GM12875 (cell line): ENCODE data around the gene SERPINB8.

Experiments used
- H3K4me3 ChIP-seq: one replicate; pipeline ENCODE4 v1.5.1; 2011; ENCODE audit warnings: low read depth, low read length, control low read depth
- TF ChIP-seq, protein P1 (sequence below): IDR thresholded peaks from 2 replicates; pipeline ENCODE4 v1.5.1; 2011; ENCODE audit warnings: low read depth, mild to moderate bottlenecking, control low read depth, inconsistent platforms, low read length, moderate library complexity, borderline replicate concordance; ENCODE audit not compliant: insufficient read depth

SERPINB8 gene

DNA sequence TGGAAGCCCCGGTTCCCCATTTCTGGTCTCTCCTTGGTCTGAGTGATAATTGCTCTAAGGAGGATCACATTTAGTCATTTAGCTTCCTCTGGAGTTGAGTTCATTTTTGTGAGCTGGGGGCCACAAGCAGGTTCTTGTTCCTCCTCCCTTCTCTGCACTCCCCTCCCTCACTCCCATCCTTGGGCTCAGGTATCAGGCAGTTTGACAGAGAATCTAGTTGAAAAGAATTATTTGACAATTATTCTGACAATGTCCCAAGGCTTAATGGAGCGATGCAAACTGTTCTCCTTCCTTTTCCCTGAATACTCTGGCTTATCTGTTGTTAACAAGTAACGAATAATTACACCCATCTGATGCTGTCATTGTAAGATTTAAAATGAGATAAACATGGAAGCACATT, 61.5 kb downstream of the SERPINB8 start:
- no peak overlapping the region for H3K4me3 ChIP-seq
- TF ChIP-seq, protein P1, sequence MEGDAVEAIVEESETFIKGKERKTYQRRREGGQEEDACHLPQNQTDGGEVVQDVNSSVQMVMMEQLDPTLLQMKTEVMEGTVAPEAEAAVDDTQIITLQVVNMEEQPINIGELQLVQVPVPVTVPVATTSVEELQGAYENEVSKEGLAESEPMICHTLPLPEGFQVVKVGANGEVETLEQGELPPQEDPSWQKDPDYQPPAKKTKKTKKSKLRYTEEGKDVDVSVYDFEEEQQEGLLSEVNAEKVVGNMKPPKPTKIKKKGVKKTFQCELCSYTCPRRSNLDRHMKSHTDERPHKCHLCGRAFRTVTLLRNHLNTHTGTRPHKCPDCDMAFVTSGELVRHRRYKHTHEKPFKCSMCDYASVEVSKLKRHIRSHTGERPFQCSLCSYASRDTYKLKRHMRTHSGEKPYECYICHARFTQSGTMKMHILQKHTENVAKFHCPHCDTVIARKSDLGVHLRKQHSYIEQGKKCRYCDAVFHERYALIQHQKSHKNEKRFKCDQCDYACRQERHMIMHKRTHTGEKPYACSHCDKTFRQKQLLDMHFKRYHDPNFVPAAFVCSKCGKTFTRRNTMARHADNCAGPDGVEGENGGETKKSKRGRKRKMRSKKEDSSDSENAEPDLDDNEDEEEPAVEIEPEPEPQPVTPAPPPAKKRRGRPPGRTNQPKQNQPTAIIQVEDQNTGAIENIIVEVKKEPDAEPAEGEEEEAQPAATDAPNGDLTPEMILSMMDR: no peak

GRCh38 chr18:64032312-64032711, 62.4 kb downstream of the SERPINB8 start:
- TF ChIP-seq, protein P1: no peak

DNA sequence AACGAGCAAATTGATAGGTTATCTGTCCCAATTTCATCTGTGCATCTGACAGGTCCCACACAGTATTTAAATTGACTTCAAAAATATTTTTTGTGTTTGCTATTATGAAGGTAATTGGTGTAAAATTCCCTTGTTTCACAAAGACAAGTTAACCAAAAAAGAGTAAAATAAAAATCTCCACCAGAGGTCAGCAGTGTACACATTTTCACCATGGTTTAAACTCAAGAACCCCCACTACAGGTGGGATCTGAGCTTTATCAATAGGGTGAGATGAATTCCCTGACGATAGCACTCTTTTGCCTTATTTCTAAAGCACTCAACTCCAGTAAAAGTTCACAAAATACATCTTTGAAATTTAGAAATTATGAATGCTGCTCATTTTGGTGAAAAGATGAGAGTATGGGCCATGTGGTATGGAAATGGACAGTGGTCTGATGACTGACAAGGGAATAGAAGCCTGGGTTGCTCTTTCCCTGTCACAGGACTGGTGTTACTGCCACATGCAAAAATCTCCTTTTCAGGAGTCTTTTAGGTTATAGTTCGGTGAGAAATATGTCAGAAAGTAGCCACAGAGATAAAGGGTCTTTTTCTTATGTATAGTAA, 68.0 kb downstream of the SERPINB8 start:
- TF ChIP-seq, protein P1: peak; percentile 37; the same call in 1 of the 2 replicates
- H3K4me3 ChIP-seq: no peak overlapping the region

More at GRCh38 chr18:64032312-64032711, 62.4 kb downstream of the SERPINB8 start:
- no peak overlapping the region for H3K4me3 ChIP-seq
